Smooth muscle cell (in vitro differentiated cells): ENCODE results near the gene PDRG1. TPM values are rescaled to one million over a fixed set of nuclear protein-coding genes. Genes with fewer than 3 reads are reported as not detected.
"Not testable (repeated sequence)": the region's sequence is repeated elsewhere in the genome, so short reads cannot be mapped to it uniquely, and the experiment has no call there.

Experiments used
- DNase-seq: peaks from one replicate; lab custom pipeline; 2025; ENCODE audit not compliant: unreplicated experiment; lab: John Stamatoyannopoulos, UW
- H2AFZ ChIP-seq: fragments of 200-600 bp; sonication (generic); 2 replicates; pipeline ENCODE4 v1.6.0; 2016; ENCODE audit warnings: antibody characterized with exemption, low read depth, mild to moderate bottlenecking
- H3F3A ChIP-seq: fragments of 200-600 bp; sonication (generic); 2 replicates; pipeline ENCODE4 v1.6.0; 2017; ENCODE audit warnings: antibody characterized with exemption, low read depth
- H3K27ac ChIP-seq: fragments of 200-600 bp; sonication (generic); 2 replicates; pipeline ENCODE4 v1.5.1; 2016; ENCODE audit warnings: low read depth, mild to moderate bottlenecking
- H3K27me3 ChIP-seq: fragments of 200-600 bp; sonication (generic); 2 replicates; pipeline ENCODE4 v1.6.1; 2016; ENCODE audit warnings: low read depth, mild to moderate bottlenecking
- H3K36me3 ChIP-seq: fragments of 200-600 bp; sonication (generic); 2 replicates; pipeline ENCODE4 v1.5.1; 2016; ENCODE audit warnings: low read depth
- H3K4me1 ChIP-seq: fragments of 200-600 bp; sonication (generic); 2 replicates; pipeline ENCODE4 v1.5.1; 2016; ENCODE audit warnings: low read depth
- H3K4me2 ChIP-seq: fragments of 200-600 bp; sonication (generic); 2 replicates; pipeline ENCODE4 v1.6.0; 2016; ENCODE audit warnings: mild to moderate bottlenecking
- H3K4me3 ChIP-seq: fragments of 200-600 bp; sonication (generic); 2 replicates; pipeline ENCODE4 v1.5.1; 2016; ENCODE audit warnings: mild to moderate bottlenecking
- H3K79me2 ChIP-seq: fragments of 200-600 bp; sonication (generic); 2 replicates; pipeline ENCODE4 v1.6.0; 2016; ENCODE audit warnings: low read depth, mild to moderate bottlenecking
- H3K9ac ChIP-seq: fragments of 200-600 bp; sonication (generic); 2 replicates; pipeline ENCODE4 v1.6.0; 2016; ENCODE audit warnings: low read depth
- H3K9me3 ChIP-seq: fragments of 200-600 bp; sonication (generic); replicated peaks from 2 replicates; pipeline ENCODE4 v1.5.1; 2016; ENCODE audit warnings: low read depth
- H4K20me1 ChIP-seq: fragments of 200-600 bp; sonication (generic); 2 replicates; pipeline ENCODE4 v1.6.0; 2016; ENCODE audit warnings: low read depth
- WGBS: methylation state at CpG from one replicate; pipeline ENCODE4 v1.1.7; 2016; ENCODE audit warnings: low lambda C conversion rate; 5-methylcytosine and 5-hydroxymethylcytosine counted together
- polyA plus RNA-seq: library from polyadenylated mRNA; unstranded; fragments of >200 nt; fragmentation: Nextera tagmentation; extraction: Ambion mirVana; gene quantifications from 2 replicates; pipeline ENCODE4 v1.2.1, GENCODE V29; 2016
- total RNA-seq: library from RNA; depleted of rRNA; stranded (reverse); fragments of >200 nt; gene quantifications from 2 replicates; pipeline ENCODE4 v1.2.3, GENCODE V29; 2014
- TF ChIP-seq, protein P1 (sequence below): fragments of 200-600 bp; sonication (generic); IDR thresholded peaks from 2 replicates; pipeline ENCODE4 v1.5.1; 2017; ENCODE audit warnings: borderline replicate concordance, mild to moderate bottlenecking, antibody characterized with exemption; ENCODE audit not compliant: insufficient read depth, poor library complexity, severe bottlenecking

Gene PDRG1
- total and polyA plus RNA-seq, 2 experiments from 2014 or later = 8.1 to 30.3 TPM

DNA sequence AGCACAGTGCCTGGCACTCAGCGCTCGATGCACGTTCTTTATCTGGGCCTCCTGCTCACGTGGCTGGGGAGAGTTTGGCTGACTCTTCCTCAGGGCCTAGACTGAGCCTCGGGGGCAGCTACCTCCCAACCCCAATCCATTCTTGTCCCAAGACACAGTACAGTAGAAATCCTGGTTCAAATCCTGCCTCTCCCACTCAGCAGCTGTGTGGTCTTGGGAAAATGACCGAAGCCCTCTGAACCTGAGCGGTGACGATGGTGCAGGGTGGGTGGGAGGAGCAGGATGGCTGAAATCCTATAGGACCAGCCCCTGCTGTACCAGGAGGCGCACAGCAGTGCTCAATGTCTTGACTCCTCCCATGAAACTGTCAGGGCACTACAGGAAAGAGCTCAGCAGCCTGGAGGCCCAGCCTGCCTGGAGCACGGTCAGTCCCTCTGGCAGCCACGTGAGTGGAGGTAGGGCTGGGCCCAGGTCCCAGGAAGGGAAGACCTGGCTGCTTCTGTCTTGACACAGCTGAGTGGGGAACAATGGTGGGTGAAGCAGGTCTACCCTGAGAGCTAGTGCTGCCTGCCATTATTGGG lies 31.5 kb downstream of the PDRG1 start:
- Histone ChIP-seq H3K4me2 (no peak overlapping the region), H3K36me3 (no peaks in the 10 kb centered on the region), H3K27ac (no peak overlapping the region), H2AFZ (no peak overlapping the region), H3K79me2 (no peaks in the 10 kb centered on the region), H3K9me3 (no peaks in the 10 kb centered on the region), H3K27me3 (no peaks in the 10 kb centered on the region), H4K20me1 (no peaks in the 10 kb centered on the region), H3K4me1 (no peaks in the 10 kb centered on the region), H3F3A (peaks cover 17% of the 10 kb centered on the region), H3K9ac (no peak overlapping the region), H3K4me3 (no peak overlapping the region)
- TF ChIP-seq, protein P1, sequence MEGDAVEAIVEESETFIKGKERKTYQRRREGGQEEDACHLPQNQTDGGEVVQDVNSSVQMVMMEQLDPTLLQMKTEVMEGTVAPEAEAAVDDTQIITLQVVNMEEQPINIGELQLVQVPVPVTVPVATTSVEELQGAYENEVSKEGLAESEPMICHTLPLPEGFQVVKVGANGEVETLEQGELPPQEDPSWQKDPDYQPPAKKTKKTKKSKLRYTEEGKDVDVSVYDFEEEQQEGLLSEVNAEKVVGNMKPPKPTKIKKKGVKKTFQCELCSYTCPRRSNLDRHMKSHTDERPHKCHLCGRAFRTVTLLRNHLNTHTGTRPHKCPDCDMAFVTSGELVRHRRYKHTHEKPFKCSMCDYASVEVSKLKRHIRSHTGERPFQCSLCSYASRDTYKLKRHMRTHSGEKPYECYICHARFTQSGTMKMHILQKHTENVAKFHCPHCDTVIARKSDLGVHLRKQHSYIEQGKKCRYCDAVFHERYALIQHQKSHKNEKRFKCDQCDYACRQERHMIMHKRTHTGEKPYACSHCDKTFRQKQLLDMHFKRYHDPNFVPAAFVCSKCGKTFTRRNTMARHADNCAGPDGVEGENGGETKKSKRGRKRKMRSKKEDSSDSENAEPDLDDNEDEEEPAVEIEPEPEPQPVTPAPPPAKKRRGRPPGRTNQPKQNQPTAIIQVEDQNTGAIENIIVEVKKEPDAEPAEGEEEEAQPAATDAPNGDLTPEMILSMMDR = no peak
- no peak for DNase-seq
- WGBS = 73% methylated on average over 11 of the region's 11 CpGs

DNA sequence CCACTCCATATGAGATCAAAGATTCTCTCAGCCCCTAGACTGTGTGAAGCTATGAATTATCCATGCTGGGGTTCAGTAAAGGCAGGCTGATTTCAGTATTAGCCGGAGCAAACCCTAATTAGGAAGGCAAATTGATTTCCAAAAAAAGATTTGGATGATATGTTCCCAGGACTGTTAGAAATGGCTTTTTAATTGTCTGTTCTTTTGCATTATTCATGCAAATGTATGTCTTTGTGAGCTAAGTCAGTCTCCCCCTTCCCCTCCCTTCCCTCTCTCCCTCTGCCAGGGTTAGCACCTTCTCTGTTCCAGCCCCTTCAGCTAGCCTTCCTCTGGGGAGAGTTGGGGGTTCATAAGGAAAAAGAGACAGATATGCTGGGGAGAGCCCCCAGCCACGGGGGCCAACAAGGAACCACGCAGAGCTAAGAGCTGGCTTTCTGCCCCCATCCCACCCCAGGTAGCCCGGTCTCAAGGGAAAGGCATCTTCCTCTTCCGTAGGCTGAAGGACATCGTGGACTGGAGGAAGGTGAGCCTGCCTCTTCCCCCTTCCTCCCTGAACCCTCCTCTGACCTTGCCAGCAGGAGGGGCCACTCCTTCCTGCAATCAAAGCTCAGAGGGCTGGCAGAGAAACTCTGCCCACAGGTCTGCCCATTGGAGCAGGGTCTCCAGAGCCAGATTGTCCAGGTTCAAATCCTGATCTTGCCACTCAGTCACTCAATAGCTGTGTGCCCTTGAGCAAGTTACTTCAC lies 32.3 kb downstream of the PDRG1 start:
- Histone ChIP-seq H2AFZ (no peak overlapping the region), H3K9me3 (no peaks in the 10 kb centered on the region), H3K27ac (no peak overlapping the region), H3K4me1 (no peaks in the 10 kb centered on the region), H3K4me3 (no peak overlapping the region), H3K27me3 (no peaks in the 10 kb centered on the region), H3K4me2 (peak overlapping the region; percentile 60), H3K36me3 (no peaks in the 10 kb centered on the region), H3K9ac (no peak overlapping the region), H4K20me1 (no peaks in the 10 kb centered on the region), H3F3A (peaks cover 17% of the 10 kb centered on the region), H3K79me2 (no peaks in the 10 kb centered on the region)
- no peak for DNase-seq
- TF ChIP-seq, protein P1 = no peak
- WGBS = 60% methylated on average over 6 of the region's 6 CpGs

DNA sequence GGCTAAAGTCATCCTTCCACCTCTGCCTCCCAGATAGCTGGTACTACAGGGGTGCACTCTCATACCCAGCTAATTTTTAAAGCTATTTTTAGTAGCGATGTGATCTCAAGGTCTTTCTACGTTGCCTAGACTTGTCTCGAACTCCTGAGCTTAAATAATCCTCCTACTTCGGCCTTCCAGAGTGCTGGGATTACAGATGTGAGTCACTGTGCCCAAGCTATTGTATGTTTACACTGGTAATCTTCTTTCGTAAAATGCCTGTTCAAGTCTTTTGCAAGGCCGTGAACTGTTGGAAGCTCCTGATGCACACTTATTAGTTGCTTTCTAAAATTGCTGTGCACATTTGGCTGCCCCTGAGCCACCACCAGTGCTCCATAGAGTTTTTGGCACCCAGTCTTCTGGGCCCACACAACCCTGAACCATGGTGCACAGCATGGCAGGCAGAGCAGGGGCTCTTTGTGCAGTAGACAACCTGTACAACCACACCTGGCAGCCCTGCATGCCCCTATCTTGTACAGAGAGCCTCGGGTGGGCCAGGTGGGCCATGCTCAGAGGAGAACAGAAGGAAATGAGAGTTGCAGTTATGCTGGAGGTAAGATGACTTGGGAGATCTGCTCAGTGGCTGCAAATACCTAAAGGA lies 33.3 kb downstream of the PDRG1 start:
- DNase-seq = no peak
- peak overlapping the region; percentile 60 for H3K4me2 ChIP-seq
- H3K4me3 ChIP-seq = peak overlapping the region; percentile 6
- no peaks in the 10 kb centered on the region for H3K36me3 ChIP-seq
- H2AFZ ChIP-seq = no peak overlapping the region
- no peak overlapping the region for H3K9ac ChIP-seq
- H3K9me3 ChIP-seq = no peaks in the 10 kb centered on the region
- TF ChIP-seq, protein P1 = no peak
- peak overlapping the region; percentile 56 for H3K27ac ChIP-seq
- H3F3A ChIP-seq = peaks cover 17% of the 10 kb centered on the region
- WGBS = 31% methylated on average over 7 of the region's 7 CpGs
- no peaks in the 10 kb centered on the region for H3K4me1 ChIP-seq
- no peaks in the 10 kb centered on the region for H3K27me3 ChIP-seq
- no peaks in the 10 kb centered on the region for H3K79me2 ChIP-seq
- H4K20me1 ChIP-seq = no peaks in the 10 kb centered on the region

DNA sequence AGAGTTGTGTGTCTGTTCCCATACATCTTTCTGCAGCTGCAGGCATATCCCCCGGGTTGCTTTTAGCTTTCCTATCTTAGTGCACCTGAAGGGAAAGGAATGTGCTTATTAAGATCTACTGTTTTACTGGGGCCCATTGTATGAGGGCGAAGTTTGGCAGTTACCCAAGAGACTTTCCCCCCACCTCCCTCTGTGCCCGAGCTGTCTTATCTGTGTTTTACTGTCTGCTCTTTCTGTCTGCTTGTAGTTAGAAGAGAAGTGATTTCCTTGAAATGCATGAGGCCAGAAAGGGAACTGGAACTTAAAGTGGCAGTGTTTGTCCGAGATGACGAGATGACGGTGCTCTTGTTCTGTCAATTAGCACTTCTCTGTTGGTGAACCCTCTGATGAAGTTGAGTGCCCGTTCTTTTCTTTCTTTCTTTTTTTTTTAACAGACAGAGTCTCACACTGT lies 33.9 kb downstream of the PDRG1 start:
- H3K9ac ChIP-seq, H3K4me1 ChIP-seq, H3K36me3 ChIP-seq, H3K27me3 ChIP-seq, H2AFZ ChIP-seq, H4K20me1 ChIP-seq, DNase-seq, H3K79me2 ChIP-seq, H3K9me3 ChIP-seq: not testable (repeated sequence)
- Histone ChIP-seq H3F3A (peaks cover 17% of the 10 kb centered on the region), H3K4me3 (peak overlapping the region; percentile 6), H3K27ac (peak overlapping the region; percentile 56), H3K4me2 (peak overlapping the region; percentile 60)
- 11% methylated on average over 7 of the region's 7 CpGs for WGBS
